Regular cardiac myocyte (primary cell): ENCODE measurements around the gene PADI1. TPM values are rescaled to one million over a fixed set of nuclear protein-coding genes. Genes with fewer than 3 reads are reported as not detected.

ENCODE experiments used
- total RNA-seq: library from RNA; depleted of rRNA; stranded (reverse); fragments of >200 nt; gene quantifications from 2 replicates; pipeline ENCODE4 v1.2.3, GENCODE V29; 2014

Gene PADI1, protein sequence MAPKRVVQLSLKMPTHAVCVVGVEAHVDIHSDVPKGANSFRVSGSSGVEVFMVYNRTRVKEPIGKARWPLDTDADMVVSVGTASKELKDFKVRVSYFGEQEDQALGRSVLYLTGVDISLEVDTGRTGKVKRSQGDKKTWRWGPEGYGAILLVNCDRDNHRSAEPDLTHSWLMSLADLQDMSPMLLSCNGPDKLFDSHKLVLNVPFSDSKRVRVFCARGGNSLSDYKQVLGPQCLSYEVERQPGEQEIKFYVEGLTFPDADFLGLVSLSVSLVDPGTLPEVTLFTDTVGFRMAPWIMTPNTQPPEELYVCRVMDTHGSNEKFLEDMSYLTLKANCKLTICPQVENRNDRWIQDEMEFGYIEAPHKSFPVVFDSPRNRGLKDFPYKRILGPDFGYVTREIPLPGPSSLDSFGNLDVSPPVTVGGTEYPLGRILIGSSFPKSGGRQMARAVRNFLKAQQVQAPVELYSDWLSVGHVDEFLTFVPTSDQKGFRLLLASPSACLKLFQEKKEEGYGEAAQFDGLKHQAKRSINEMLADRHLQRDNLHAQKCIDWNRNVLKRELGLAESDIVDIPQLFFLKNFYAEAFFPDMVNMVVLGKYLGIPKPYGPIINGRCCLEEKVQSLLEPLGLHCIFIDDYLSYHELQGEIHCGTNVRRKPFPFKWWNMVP
- under 0.01 and 0.28 TPM in 2 replicates for total RNA-seq

DNA sequence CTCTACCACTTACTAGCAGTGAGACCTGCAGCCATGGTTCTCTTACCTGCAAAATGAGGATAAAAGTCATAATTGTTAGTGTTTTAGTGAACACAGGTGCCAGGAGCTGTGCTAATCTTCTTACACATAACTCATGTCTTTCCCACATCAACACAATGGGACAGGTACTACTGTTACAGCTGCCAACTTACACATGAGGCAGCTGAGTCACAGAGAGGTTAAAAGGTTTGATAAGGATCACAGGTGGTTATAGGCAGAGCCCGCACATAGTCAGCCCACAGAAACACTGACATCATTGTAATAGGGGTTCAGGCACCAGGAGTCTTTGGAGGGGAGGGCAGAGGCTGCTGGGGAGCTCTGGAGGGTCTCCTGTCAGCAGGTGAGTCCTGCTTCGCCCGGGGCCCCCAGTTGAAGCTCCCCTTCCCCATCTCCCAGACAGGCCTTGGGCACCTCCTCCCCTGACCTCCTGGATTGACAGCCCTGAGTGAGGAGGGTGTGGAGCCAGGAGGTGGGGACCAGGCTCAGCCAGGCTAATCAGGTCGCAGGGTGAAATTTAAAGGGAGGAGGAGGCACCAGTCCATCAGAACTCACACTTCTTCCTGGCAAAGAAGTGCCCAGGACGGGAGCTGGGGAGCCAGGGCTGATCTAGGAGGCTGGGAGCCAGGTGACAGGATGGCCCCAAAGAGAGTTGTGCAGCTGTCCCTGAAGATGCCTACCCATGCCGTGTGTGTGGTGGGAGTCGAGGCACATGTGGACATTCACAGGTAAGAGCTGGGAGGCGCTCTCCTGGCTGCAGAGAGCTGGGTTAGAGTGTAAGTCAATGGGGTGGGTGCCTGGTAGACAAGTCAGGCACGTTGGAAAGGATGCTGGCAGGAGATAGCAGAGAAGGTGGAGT lies at the start of gene PADI1:
TSS of gene PADI1 (plus strand) at position 583 of the 895 bp plus-strand sequence. CDS start at position 673, 90 bp downstream.

DNA sequence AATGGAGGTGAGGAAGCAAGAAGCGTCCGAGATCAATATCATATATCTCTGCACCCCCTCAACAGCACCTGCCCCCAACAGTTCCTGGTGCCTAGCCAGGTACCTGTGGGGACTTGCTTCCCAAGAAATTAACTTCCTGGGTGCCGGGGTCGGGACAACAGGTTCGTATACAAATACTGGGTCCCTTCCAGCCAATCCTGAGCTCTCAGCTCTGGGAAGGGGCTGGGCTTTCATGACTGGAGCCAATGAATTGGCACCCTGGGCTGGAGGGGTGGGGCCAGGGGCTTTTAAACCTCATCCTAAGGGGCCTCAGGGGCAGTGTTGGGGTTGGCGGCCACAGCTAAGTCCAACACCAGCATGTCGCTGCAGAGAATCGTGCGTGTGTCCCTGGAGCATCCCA lies 43.9 kb downstream of the PADI1 start, which contains the start of gene PADI3:
TSS of gene PADI3 (plus strand) at position 318 of the 400 bp plus-strand sequence. CDS start at position 358, 40 bp downstream.

Other genes starting within 250 kb of the PADI1 start
- gene MFAP2, start 224.5 kb upstream of the PADI1 start, total RNA-seq, result 4.6 and 7.9 TPM in 2 replicates
- 16.9 and 52.5 TPM in 2 replicates for gene ATP13A2, start 193.2 kb upstream of the PADI1 start, total RNA-seq
- 106 and 146 TPM in 2 replicates for gene SDHB, start 151.1 kb upstream of the PADI1 start, total RNA-seq
- 0.19 and 0.56 TPM in 2 replicates for gene PADI2, start 85.7 kb upstream of the PADI1 start, total RNA-seq
- not detected in 2 replicates for gene PADI3, start 44.0 kb downstream of the PADI1 start, total RNA-seq
- not detected in 2 replicates for gene PADI4, start 103.1 kb downstream of the PADI1 start, total RNA-seq
- not detected in 2 replicates for gene PADI6, start 167.1 kb downstream of the PADI1 start, total RNA-seq
- gene RCC2, start 234.5 kb downstream of the PADI1 start, total RNA-seq, result 39.2 and 95.9 TPM in 2 replicates